Aorta (tissue), 5 donors: ENCODE measurements around the gene TYK2. TPM values are rescaled to one million over a fixed set of nuclear protein-coding genes. Genes with fewer than 3 reads are reported as not detected.
A peak's percentile ranks its signal among the peaks of the same experiment; 100 is the strongest.
"Not testable (repeated sequence)": the region's sequence is repeated elsewhere in the genome, so short reads cannot be mapped to it uniquely, and the experiment has no call there.

Experiments
- ATAC-seq: fragments of 200-7000 bp; cut with Tn5 transposase; one replicate; pipeline ENCODE4 v1.9.1; 2022; ENCODE audit warnings: moderate library complexity; ENCODE audit not compliant: low FRiP score
- DNase-seq, 2 donors: peaks; one replicate each; pipeline ENCODE4 v3.0.0-alpha.2; 2020
- H3K27ac ChIP-seq, 2 donors: one replicate each; pipeline ENCODE4 v1.5.1; 2013; ENCODE audit warnings: low read length in 2 of 2, mild to moderate bottlenecking in 2 of 2, moderate library complexity in 2 of 2, control low read depth in 1 of 2, inconsistent platforms in 1 of 2, low read depth in 1 of 2
- H3K27me3 ChIP-seq, 2 donors: one replicate each; pipeline ENCODE4 v1.6.1; 2013; ENCODE audit warnings: control low read depth in 1 of 2, low read length in 1 of 2, mild to moderate bottlenecking in 1 of 2, moderate library complexity in 1 of 2; ENCODE audit not compliant: insufficient read depth in 2 of 2, control insufficient read depth in 1 of 2
- H3K36me3 ChIP-seq, 2 donors: one replicate each; pipeline ENCODE4 v1.6.1; 2013; ENCODE audit warnings: control low read depth in 1 of 2, low read length in 1 of 2, mild to moderate bottlenecking in 1 of 2; ENCODE audit not compliant: insufficient read depth in 2 of 2, control insufficient read depth in 1 of 2
- H3K4me1 ChIP-seq, 2 donors: one replicate each; pipeline ENCODE4 v1.6.1; 2013; ENCODE audit warnings: low read length in 2 of 2, control low read depth in 1 of 2, mild to moderate bottlenecking in 1 of 2, moderate library complexity in 1 of 2; ENCODE audit not compliant: insufficient read depth in 2 of 2, control insufficient read depth in 1 of 2
- H3K4me3 ChIP-seq, 2 donors: one replicate each; pipeline ENCODE4 v1.5.1; 2013; ENCODE audit warnings: low read length in 2 of 2, control low read depth in 1 of 2, mild to moderate bottlenecking in 1 of 2
- H3K9me3 ChIP-seq: one replicate; pipeline ENCODE4 v1.6.1; 2013; ENCODE audit warnings: mild to moderate bottlenecking, low read length; ENCODE audit not compliant: control insufficient read depth
- WGBS, 2 donors: extraction: QIAGEN DNeasy Blood & Tissue Kit; methylation state at CpG; one replicate each; pipeline ENCODE4 v1.1.7; 2013; 5-methylcytosine and 5-hydroxymethylcytosine counted together
- intact Hi-C, 2 donors: fragments of 100-400 bp; cut with DNase I; formaldehyde crosslinking; loops; one replicate each; pipeline versions ENCODE4 v1.14.2 to v1.15.0; 2022
- polyA plus RNA-seq, 2 donors: library from polyadenylated mRNA; stranded (reverse); fragments of 200-250 nt; gene quantifications; one replicate each; pipeline ENCODE4 v1.2.3, GENCODE V29; 2013
- total RNA-seq, 2 donors: library from RNA; stranded (reverse); fragmentation: NEBNext Ultra II Directional; extraction: Animal tissue kit (Norgen Biotek cat#: 25700); gene quantifications; one replicate each; pipeline ENCODE4 v1.2.1, GENCODE V29; 2021
- donor health status: healthy with polysubstance abuse.
- donor health status: Bipolar disorder and iron deficiency.
- donor health status: DM: no; HTN: no; CAD: no.
- donor health status: DM: no; HTN: no; CAD: no.
- donor health status: DM: yes; HTN: yes; CAD: no.

TYK2 gene
- total and polyA plus RNA-seq, 4 donors: 33.2 to 253 (median 106) TPM

DNA sequence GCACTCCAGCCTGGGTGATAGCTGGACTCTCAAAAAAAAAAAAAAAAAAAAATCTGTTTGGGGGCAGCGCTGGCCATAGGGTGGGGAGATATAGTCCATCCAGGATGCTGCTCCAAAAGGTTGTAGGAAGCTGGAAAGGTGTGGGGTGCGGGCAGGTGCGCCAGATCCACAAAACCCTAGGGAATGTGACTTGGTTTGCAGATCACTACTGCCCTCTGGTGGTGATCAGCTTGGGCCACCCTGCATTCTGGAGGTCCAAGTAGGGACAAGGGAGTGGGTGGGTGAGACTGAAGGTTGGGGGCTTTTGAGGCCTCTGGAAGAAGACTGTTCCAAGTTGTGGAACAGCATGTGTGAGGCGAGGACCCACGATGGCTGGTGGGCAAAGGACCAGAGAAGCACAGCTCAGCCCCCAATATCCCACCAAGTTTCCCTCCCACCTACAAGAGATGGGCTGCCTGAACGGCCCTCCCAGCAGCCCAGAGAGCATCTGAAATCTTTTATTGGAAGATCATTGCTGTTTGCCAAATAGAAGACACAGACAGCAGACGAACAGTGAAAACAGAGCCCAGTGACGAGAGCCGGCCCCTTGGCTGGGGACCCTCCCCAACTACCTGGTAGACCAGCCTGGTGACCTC lies 10.4 kb upstream of the TYK2 start:
- no peak overlapping the region for H3K4me3 ChIP-seq
- H3K27me3 ChIP-seq: no peaks in the 10 kb centered on the region
- no peaks in the 10 kb centered on the region for H3K9me3 ChIP-seq
- ATAC-seq (peak; percentile 80), DNase-seq (peak in 1 of 2 donors; percentile 69)
- no peaks in the 10 kb centered on the region for H3K4me1 ChIP-seq
- peaks cover 0 to 2% of the 10 kb centered on the region in 2 donors for H3K36me3 ChIP-seq
- 47 to 51% methylated on average over 9 of the region's 9 CpGs for WGBS, 2 donors
- H3K27ac ChIP-seq: no peak overlapping the region
- intact Hi-C loops: loop anchor here in 1 of 2 donors (1.0 kb wide), 1 partner anchor 121 kb away; no protein-coding TSS in a partner anchor

DNA sequence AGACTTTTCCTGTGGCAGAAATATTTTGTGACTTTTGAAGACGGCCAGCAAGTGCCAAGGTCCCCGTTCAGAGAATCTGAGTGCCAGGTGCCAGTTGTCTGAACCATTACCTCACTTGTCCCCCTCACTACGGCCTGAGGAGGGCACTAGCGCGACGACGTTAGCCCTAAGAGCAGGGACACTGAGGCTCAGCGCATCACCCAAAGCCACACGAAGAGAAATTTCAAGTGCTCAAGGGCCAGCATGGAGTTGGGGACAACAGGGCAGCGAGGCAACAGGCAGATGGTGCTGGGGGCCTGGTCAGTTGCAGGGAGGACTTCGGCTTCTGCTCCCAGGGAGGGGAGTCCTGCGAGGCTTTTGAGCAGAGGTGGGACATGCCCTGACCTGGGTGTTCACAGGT lies 9.5 kb upstream of the TYK2 start:
- Histone ChIP-seq H3K27me3 (no peaks in the 10 kb centered on the region), H3K27ac (no peak overlapping the region), H3K36me3 (no peaks in the 10 kb centered on the region), H3K4me1 (no peaks in the 10 kb centered on the region), H3K9me3 (no peaks in the 10 kb centered on the region), H3K4me3 (no peak overlapping the region)
- no peak for DNase-seq
- ATAC-seq: peak; percentile 9
- WGBS, 2 donors: 42 to 46% methylated on average over 12 of the region's 12 CpGs
- intact Hi-C loops: loop anchor here (1.0 to 5.0 kb wide), 3 partner anchors 58 to 121 kb away; partner anchors contain the start of gene RAVER1 (in 1 of the 2)

DNA sequence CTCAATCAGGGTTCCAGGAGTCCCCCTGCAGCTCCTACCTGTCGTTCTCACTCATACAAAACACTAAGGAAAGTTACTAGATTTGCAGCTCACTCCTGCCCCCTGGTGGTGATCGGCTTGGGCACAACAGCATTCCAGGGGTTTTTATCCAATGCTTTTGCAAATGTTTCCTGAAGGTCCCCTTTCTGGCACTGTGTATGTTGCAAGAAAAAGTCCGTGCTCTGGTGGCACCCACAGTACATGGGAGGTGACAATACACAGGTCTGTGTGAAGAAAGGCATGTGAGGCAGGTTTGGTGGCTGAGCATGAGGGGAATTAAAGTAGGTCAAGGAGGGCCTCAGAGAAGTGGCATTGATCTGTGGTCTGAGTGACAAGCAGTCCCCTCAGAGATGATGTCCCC lies 8.6 kb upstream of the TYK2 start:
- Histone ChIP-seq H3K9me3 (no peaks in the 10 kb centered on the region), H3K27ac (no peak overlapping the region), H3K36me3 (no peaks in the 10 kb centered on the region), H3K27me3 (no peaks in the 10 kb centered on the region), H3K4me3 (no peak overlapping the region), H3K4me1 (no peaks in the 10 kb centered on the region)
- ATAC-seq: peak; percentile 63
- 0% methylated on average over 3 of the region's 3 CpGs for WGBS, 2 donors
- DNase-seq: peak; percentile 91 to 96
- intact Hi-C loops: loop anchor here (2.0 to 5.0 kb wide), 2 partner anchors 57 to 120 kb away; partner anchors contain the start of gene RAVER1 (in 1 of the 2)

DNA sequence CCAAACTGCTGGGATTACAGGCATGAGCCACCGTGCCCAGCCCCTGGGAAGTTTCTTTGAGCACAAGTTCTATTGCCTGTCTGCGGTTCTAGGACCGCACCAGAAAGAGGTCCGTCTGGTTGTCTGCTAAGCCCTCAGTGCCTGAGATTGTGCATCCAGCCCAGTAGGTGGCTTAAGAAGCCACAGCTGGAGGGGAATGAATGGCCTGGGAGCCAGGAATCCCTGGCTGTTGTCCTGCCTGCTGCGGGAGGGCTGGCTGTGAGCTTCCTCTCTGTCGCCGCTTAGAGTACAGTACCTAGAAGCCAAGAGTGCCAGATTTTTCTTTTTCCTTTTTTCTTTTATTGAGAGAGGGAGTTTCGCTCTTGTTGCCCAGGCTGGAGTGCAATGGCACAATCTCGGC lies 4.2 kb upstream of the TYK2 start:
- no peak overlapping the region for H3K27ac ChIP-seq
- intact Hi-C loops: loop anchor here in 1 of 2 donors (5.0 kb wide), 1 partner anchor 47 kb away; the partner anchor contains the start of gene ICAM3
- no peaks in the 10 kb centered on the region for H3K9me3 ChIP-seq
- no peaks in the 10 kb centered on the region for H3K36me3 ChIP-seq
- no peaks in the 10 kb centered on the region for H3K27me3 ChIP-seq
- H3K4me3 ChIP-seq: no peak overlapping the region
- ATAC-seq (no peak), DNase-seq (no peak)
- H3K4me1 ChIP-seq: no peaks in the 10 kb centered on the region
- WGBS, 2 donors: 87% methylated on average over 9 of the region's 9 CpGs

DNA sequence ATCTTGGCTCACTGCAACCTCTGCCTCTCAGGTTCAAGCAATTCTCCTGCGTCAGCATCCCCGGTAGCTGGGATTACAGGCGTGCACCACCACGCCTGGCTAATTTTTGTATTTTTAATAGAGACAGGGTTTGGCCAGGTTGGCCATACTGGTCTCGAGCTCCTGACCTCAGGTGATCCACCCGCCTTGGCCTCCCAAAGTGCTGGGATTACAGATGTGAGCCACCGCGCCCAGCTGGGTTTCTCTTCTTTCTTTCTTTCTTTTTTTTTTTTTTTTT lies 2.8 kb upstream of the TYK2 start:
- intact Hi-C loops: loop anchor here in 1 of 2 donors (5.0 kb wide), 1 partner anchor 46 kb away; the partner anchor contains the start of gene ICAM3
- H3K27ac ChIP-seq, H3K9me3 ChIP-seq, ATAC-seq, H3K36me3 ChIP-seq, DNase-seq, H3K4me3 ChIP-seq, H3K27me3 ChIP-seq, H3K4me1 ChIP-seq: not testable (repeated sequence)
- WGBS, 2 donors: 85 to 92% methylated on average over 8 of the region's 8 CpGs

DNA sequence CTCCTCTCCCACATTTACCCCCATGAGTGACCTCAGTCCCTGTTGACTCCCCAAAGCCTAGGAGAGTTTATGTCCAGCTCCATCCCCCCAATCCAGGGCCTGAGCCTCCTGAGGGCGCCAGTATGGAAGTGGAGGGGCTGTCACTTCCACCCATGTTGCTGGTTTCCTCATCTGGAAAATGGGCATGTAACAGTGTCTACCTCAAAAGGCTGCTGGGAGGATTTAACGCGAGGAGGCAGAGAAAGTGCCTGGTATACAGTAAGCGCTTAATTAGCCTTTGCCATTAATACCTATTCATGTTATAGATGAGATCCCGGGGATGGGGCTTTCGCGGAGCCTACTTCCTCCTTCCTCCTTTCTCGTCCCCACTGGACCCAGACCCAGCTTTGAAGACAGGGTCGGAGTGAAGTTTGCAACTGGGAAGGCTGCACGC lies 476 bp downstream of the TYK2 start:
- intact Hi-C loops: loop anchor here in 1 of 2 donors (5.0 kb wide), 1 partner anchor 43 kb away; the partner anchor contains the start of gene ICAM3
- DNase-seq (no peak), ATAC-seq (no peak)
- WGBS, 2 donors: 2% methylated on average over 10 of the region's 10 CpGs
- no peak overlapping the region for H3K27ac ChIP-seq
- no peaks in the 10 kb centered on the region for H3K4me1 ChIP-seq
- peak overlapping the region; percentile 52 to 84 for H3K4me3 ChIP-seq
- no peaks in the 10 kb centered on the region for H3K27me3 ChIP-seq
- H3K36me3 ChIP-seq: no peaks in the 10 kb centered on the region
- H3K9me3 ChIP-seq: no peaks in the 10 kb centered on the region

DNA sequence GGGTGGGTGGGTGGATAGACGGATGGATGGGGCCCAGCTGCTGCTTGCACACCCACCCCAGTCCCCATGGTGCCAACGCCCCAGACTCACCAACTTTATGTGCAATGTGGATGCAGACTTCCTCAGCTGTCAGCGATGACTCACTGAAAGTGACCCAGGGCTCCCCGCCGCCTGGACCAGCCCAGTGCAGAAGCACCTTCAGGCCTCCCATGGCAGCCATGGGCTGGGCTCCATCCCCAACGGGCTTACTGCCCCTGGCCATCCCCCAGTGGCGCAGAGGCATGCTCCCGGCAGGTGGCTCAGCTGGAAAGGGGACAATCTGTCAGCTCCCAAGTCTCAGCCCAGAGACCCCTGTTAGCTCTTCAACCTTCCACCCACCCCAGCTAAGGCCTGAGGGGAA lies 2.2 kb downstream of the TYK2 start:
- Histone ChIP-seq H3K36me3 (no peaks in the 10 kb centered on the region), H3K27ac (no peak overlapping the region), H3K27me3 (no peaks in the 10 kb centered on the region), H3K4me1 (no peaks in the 10 kb centered on the region), H3K9me3 (no peaks in the 10 kb centered on the region), H3K4me3 (no peak overlapping the region)
- DNase-seq (no peak), ATAC-seq (no peak)
- intact Hi-C loops: no loop called here
- 93 to 95% methylated on average over 8 of the region's 8 CpGs for WGBS, 2 donors

DNA sequence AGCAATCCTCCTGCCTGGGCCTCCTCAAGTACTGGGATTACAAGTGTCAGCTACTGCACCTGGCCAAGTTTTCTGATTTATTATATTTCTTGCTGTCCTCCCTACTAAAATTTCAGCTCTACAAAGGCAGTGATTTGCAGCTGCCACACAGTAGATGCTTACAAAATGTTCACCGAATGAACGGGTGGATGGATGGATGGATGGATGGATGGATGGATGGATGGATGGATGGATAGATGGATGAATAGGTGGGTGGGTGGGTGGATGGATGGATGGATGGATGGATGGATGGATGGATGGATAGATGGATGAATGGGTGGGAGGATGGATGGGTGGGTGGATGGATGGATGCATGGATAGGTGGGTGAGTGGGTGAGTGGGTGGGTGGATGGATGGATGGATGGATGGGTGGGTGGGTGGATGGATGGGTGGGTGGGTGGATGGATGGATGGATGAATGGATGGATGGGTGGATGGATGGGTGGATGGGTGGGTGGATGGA lies 3.2 kb downstream of the TYK2 start:
- ATAC-seq, H3K4me3 ChIP-seq, H3K4me1 ChIP-seq, H3K9me3 ChIP-seq, H3K27ac ChIP-seq, DNase-seq, H3K27me3 ChIP-seq, intact Hi-C loops, H3K36me3 ChIP-seq: not testable (repeated sequence)
- 92 to 95% methylated on average over 2 of the region's 2 CpGs for WGBS, 2 donors

DNA sequence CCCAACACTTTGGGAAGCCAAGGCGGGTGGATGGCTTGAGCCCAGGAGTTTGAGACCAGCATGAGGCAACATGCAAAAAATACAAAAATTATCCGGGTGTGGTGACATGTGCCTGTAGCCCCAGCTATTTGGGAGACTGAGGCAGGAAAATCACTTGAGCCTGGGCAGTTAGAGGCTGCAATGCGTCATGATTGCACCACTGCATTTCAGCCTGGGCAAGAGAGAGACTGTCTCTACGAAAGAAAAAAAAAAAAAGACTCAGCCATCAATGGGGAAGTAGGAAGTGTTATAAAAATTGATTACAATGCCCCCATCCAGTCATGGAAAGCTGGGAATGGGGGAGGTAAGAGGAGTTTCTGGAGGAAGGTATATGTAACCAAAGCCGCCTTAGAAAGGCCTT lies 5.4 kb downstream of the TYK2 start:
- Histone ChIP-seq H3K4me1 (no peaks in the 10 kb centered on the region), H3K36me3 (no peaks in the 10 kb centered on the region), H3K9me3 (no peaks in the 10 kb centered on the region), H3K27me3 (no peaks in the 10 kb centered on the region), H3K27ac (no peak overlapping the region), H3K4me3 (no peak overlapping the region)
- intact Hi-C loops: no loop called here
- DNase-seq (no peak), ATAC-seq (no peak)
- 85 to 91% methylated on average over 5 of the region's 5 CpGs for WGBS, 2 donors
